ENCODE data around the gene SCYGR1.

Gene SCYGR1

DNA sequence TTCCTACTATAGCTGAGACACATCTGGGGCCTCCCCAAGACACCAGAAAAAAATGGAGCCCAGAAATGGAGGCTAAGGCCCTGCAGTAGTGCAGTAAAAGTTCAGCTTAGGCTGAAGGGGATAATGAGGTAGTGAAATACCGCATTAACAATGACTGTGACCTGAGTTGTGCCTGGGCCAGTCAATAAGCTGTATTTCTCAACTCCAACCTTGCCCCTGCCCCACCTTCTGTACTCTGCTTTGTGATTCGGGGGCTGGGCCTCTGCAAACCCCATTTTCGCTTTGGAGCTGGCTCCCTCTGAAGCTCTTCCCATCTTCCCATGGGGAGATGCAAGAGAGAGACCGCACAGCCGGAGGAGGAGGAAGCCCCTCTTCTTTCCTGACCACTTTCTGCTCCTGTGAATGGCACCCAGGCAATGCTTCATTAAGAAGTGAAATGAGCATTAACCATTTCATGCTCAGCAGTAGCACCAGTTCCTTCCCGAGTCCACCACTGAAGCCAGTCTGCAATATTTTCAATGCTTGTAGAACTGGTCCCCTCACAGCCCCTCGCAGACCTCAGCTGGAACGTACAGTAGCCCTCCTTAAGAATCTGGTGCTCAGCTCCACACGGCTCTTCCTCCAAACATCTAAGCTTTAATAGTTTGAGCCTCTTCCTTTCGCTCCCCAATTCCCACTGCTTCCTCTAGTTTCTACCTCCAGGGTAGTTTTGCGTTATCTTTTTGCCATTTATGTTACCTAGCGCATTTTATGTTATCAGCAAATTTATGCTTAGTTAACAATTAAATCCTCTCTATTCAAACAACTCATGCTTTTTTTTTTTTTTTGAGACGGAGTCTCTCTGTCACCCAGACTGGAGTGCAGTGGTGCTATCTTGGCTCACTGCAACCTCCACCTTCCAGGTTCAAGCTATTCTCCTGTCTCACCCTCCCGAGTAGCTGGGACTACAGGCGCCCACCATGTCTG, 32.6 kb upstream of the SCYGR1 start:
- no peak for DNase-seq (ENCODE audit: low read depth)
- TF ChIP-seq, protein P1, sequence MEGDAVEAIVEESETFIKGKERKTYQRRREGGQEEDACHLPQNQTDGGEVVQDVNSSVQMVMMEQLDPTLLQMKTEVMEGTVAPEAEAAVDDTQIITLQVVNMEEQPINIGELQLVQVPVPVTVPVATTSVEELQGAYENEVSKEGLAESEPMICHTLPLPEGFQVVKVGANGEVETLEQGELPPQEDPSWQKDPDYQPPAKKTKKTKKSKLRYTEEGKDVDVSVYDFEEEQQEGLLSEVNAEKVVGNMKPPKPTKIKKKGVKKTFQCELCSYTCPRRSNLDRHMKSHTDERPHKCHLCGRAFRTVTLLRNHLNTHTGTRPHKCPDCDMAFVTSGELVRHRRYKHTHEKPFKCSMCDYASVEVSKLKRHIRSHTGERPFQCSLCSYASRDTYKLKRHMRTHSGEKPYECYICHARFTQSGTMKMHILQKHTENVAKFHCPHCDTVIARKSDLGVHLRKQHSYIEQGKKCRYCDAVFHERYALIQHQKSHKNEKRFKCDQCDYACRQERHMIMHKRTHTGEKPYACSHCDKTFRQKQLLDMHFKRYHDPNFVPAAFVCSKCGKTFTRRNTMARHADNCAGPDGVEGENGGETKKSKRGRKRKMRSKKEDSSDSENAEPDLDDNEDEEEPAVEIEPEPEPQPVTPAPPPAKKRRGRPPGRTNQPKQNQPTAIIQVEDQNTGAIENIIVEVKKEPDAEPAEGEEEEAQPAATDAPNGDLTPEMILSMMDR (IDR thresholded peaks at IDR 0.05; ENCODE audit: low read length, missing control alignments), result no peak
- no peak overlapping the region for H3K4me3 ChIP-seq (replicated peaks; ENCODE audit: low read depth, low read length)

DNA sequence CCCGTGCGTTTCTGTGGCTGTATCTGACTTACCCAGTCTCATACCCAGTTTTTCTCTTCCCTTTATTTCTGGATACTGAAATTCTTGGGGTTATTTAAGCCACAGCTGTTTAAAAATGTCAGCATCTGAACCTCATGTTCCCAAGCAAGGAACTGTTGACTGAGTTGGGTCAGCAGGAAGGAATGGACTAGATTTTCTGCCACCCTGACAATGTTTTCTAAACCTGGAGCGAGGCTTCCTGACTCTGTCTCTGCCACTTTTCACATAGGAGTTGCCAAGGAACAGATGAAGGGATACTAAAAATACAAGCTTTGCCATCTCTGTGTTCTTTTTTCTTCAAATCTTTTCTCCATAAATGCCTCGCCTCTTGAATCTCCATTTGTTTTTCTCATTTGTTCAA, 29.0 kb upstream of the SCYGR1 start:
- no peak overlapping the region for H3K4me3 ChIP-seq (replicated peaks; ENCODE audit: low read depth, low read length)
- DNase-seq (ENCODE audit: low read depth), result no peak
- TF ChIP-seq, protein P1 (IDR thresholded peaks at IDR 0.05; ENCODE audit: low read length, missing control alignments), result no peak

DNA sequence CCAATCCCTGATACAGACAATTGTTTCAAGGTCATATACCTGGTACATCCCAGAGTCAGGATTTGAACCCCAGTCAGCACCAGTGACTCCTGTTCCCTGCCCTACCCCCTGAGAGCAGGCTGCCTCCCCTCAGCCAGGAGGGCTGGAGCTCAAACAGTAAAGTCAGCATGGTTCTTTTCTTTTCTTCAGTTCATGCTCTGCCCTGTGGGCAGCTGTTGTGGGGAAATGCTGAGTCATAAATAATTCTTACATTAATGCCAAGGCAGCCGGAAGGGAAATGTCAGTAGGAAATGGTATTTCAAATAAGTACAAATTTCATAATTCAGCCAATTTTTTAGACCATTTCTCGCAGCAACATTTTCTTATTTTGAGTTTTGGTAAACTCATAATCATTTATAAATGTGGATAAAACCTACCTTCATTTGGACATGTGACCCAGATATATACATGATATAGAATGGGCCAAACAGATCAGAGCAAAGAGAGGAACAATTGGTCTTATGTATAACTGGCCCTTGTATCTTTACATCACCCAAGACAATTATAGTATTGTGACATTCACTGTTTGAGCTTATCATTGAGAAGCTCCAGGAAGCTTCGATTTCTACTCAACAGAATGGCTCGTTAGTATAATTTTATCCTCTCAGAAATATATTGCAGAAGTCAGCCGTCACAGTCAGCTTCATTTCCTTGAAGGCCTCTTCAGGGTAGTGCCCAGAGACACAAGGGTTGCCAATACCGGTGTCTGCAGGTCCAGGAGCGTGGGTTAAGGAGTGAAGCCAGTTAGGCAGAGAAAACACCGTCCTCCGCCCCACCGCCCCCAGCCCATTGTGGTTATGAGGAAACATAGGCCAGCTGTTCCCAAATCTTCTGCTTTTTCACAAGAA, 28.0 kb upstream of the SCYGR1 start:
- H3K4me3 ChIP-seq (replicated peaks; ENCODE audit: low read depth, low read length), result no peak overlapping the region
- DNase-seq (ENCODE audit: low read depth), result peak; percentile 94
- TF ChIP-seq, protein P1 (IDR thresholded peaks at IDR 0.05; ENCODE audit: low read length, missing control alignments), result no peak

DNA sequence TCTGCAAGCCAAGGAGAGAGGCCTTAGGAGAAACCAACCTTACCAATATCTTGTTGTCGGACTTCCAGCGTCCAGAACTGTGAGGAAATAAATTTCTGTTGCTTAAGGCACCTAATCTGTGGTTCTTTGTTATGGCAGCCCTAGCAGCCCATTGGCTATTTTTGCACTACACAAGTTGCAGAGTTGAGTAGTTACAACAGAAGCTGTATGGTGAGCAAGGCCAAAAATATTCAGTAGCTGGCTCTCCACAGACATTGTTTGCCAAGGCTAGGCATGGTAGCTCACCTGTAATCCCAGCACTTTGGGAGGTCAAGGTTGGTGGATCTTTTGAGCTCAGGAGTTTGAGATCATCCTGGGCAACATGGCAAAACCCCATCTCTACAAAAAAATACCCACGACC, 27.1 kb upstream of the SCYGR1 start:
- peak; percentile 82 for DNase-seq (ENCODE audit: low read depth)
- TF ChIP-seq, protein P1 (IDR thresholded peaks at IDR 0.05; ENCODE audit: low read length, missing control alignments), result no peak
- no peak overlapping the region for H3K4me3 ChIP-seq (replicated peaks; ENCODE audit: low read depth, low read length)

DNA sequence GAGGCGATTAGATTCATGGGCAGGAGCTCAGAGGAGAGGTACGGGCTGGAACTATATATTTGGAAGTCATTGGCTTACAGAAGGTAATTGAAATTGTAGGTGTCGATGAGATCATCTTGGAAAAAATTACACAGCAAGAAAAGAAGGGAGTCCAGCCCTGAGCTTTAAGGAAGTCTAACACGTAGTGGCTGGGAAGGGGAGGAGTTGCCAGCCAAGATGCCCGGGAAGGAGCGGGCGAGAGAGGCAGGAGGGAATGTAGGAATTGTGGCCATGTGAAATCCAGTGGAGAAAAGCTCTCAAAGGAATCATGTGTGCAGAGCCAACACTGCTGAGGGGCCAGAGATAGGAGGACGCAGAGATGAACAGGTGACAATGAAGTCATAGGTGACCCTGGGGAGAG, 25.6 kb upstream of the SCYGR1 start:
- DNase-seq (ENCODE audit: low read depth), result no peak
- H3K4me3 ChIP-seq (replicated peaks; ENCODE audit: low read depth, low read length), result no peak overlapping the region
- TF ChIP-seq, protein P1 (IDR thresholded peaks at IDR 0.05; ENCODE audit: low read length, missing control alignments), result no peak

DNA sequence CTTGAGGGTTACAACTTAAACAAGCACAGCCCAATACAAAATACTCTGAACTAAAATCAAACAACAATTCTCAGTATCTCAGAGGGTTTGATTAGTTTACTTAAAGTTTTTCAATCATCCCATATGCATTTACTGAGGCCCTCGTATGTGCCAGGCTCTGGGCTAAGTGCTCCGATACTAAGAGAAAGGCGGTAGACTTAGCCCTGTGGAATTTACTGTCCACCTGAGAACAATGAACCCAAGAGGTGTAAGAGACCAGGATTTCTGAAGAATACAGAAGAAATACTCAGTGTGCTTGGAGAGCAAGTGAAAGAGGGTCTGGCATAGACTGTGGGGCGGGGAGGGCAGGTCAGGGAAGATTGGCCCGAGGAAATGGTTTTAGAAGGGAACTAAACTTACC, 25.1 kb upstream of the SCYGR1 start:
- H3K4me3 ChIP-seq (replicated peaks; ENCODE audit: low read depth, low read length), result no peak overlapping the region
- TF ChIP-seq, protein P1 (IDR thresholded peaks at IDR 0.05; ENCODE audit: low read length, missing control alignments), result no peak
- DNase-seq (ENCODE audit: low read depth), result no peak

Data from fibroblast of pulmonary artery (primary cell).